EL (cell line): ENCODE results near the gene BCL2L13.
"Not testable (repeated sequence)": the region's sequence is repeated elsewhere in the genome, so short reads cannot be mapped to it uniquely, and the experiment has no call there.

Experiments
- DNase-seq: peaks from one replicate; pipeline ENCODE4 v3.0.0-alpha.2; 2016

The BCL2L13 gene

DNA sequence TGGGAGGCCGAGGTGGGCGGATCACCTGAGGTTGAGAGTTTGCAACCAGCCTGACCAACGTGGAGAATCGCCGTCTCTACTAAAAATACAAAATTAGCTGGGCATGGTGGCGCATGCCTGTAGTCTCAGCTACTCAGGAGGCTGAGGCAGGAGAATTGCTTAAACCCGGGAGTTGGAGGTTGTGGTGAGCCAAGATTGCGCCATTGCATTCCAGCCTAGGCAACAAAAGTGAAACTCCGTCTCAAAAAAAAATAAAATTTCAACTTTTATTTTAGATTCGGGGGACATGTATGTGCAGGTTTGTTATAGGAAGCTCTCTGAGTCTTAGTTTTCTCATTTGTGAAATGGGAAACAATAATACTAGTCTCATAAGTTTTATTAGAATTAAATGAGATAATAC lies 58.6 kb downstream of the BCL2L13 start:
- DNase-seq, result not testable (repeated sequence)

DNA sequence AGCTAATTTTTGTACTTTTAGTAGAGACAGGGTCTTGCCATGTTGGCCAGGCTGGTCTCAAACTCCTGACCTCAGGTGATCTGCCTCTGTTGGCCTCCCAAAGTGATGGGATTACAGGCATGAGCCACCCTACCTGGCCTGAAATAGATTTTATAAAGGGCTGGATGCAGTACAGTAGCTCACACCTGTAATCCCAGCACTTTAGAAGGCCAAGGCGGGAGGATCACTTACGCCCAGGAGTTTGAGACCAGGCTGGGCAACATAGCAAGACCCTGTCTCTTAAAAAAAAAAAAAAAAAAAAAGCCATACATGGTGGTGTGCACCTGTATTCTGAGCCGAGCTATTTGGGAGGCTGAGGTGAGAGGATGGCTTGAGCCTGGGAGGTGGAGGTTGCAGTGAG lies 59.7 kb downstream of the BCL2L13 start:
- DNase-seq, result not testable (repeated sequence)

GRCh38 chr22:17698948-17699347 lies 60.4 kb downstream of the BCL2L13 start:
- DNase-seq, result no peak

DNA sequence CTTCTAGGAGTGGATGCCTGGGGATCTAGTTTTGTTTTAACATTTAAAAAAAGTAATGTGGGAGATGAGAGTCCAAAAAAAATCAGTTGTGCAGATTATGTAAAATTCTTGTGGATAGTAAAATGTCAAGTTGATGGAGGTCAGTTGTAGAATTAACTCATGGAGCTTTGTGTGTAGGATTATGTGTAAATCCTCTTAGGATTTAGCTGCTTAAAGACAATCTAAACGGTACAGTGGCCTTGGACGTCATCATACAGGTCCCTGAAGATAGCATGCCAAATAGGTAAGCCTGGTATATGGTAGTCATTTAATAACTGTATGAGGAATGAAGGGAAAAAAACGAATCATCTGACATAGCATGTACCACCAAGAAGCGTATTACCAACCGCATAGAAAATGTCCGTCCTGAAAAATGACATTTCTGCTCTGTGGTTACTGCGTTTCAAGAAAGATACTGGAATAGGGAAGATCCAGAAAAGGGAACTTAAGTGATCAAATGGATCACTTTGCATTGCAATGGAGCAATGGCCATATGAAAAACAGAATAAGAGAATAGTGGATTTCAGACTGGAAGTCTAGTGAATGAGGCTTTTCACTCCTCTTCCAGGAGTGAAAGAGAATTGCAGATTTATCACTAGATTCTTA lies 61.3 kb downstream of the BCL2L13 start:
- no peak for DNase-seq

- no peak for DNase-seq
These were observed 62.2 kb downstream of the BCL2L13 start for GRCh38 chr22:17700778-17701177.

GRCh38 chr22:17703811-17704210 lies 65.3 kb downstream of the BCL2L13 start:
- no peak for DNase-seq

- DNase-seq, result peak; percentile 26
These were observed 67.0 kb downstream of the BCL2L13 start for GRCh38 chr22:17705546-17705945.

GRCh38 chr22:17705951-17706900 lies 67.7 kb downstream of the BCL2L13 start:
- DNase-seq, result peak; percentile 95

GRCh38 chr22:17706947-17707346 lies 68.4 kb downstream of the BCL2L13 start:
- no peak for DNase-seq

GRCh38 chr22:17707526-17707925 lies 69.0 kb downstream of the BCL2L13 start:
- peak; percentile 20 for DNase-seq

DNA sequence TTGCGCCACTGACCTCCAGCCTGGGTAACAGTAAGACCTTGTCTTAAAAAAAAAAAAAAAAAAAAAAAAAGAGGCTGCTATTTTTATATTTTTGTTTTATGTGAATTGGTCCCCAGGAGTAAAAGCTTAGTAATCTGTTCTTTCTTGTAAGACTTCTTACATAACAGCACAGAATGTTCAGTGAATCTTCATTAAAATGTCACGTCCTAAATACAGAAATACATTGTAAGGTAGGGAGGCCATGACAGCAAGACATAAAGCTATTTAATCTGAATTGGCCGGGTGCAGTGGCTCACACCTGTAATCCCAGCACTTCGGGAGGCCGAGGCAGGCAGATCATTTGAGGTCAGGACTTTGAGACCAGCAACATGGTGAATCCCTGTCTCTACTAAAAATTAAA lies 71.5 kb downstream of the BCL2L13 start:
- DNase-seq, result no peak

GRCh38 chr22:17712441-17712840 lies 73.9 kb downstream of the BCL2L13 start:
- peak; percentile 22 for DNase-seq

DNA sequence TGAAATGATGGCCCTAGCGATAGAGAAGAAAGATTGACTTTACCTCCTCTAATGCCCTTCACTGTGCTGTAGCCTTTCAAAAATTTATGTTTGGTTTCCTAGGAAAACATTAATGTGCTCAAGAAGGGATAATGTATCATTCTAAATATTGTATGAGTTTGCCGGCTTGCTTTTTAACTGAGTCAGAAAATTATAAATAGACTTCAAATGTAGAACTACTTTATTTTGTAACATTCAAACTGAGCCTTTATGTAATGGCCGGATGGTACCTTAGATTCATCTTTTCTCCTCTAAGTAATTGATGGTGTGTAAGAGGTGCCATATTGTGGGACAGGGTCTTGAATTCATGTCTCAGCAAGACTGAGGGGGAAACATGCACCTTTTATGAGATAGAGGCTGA lies 78.0 kb downstream of the BCL2L13 start:
- no peak for DNase-seq

- DNase-seq, result peak; percentile 53
These were observed 79.2 kb downstream of the BCL2L13 start for GRCh38 chr22:17717708-17718107.

DNA sequence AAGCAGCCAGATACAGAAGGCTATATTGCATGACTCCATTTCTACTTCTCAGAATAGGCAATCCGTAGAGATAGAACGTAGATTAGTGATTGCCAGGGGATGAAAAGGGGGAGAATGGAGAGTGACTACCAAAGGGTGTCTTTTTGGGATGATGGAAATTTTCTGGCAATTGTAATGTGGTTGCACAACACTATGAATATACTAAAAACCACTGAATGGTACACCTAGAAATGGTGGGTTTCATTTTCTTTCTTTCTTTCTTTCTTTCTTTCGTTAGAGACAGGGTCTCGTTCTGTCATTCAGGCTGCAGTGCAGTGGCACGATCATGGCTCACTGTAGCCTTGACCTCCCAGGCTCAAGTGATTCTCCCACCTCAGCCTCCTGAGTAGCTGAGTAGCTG lies 81.4 kb downstream of the BCL2L13 start:
- no peak for DNase-seq

GRCh38 chr22:17724241-17724640 lies 85.7 kb downstream of the BCL2L13 start:
- DNase-seq, result no peak

- no peak for DNase-seq
These were observed 86.3 kb downstream of the BCL2L13 start for GRCh38 chr22:17724678-17725499.

- no peak for DNase-seq
These were observed 86.9 kb downstream of the BCL2L13 start for GRCh38 chr22:17725500-17725796.

- peak; percentile 79 for DNase-seq
These were observed 87.7 kb downstream of the BCL2L13 start for GRCh38 chr22:17726006-17726927.

- peak; percentile 70 for DNase-seq
These were observed 88.7 kb downstream of the BCL2L13 start for GRCh38 chr22:17726928-17727897.

GRCh38 chr22:17728786-17729185 lies 90.2 kb downstream of the BCL2L13 start:
- DNase-seq, result no peak
